G401.6 (cell line): ENCODE data around the gene TDRD12.
A peak's percentile ranks its signal among the peaks of the same experiment; 100 is the strongest.

Source experiments
- FAIRE-seq: peaks from 2 replicates; lab custom pipeline; 2012; peaks lifted over from hg19 to GRCh38; lab: Jason Lieb, UNC

Gene TDRD12, protein sequence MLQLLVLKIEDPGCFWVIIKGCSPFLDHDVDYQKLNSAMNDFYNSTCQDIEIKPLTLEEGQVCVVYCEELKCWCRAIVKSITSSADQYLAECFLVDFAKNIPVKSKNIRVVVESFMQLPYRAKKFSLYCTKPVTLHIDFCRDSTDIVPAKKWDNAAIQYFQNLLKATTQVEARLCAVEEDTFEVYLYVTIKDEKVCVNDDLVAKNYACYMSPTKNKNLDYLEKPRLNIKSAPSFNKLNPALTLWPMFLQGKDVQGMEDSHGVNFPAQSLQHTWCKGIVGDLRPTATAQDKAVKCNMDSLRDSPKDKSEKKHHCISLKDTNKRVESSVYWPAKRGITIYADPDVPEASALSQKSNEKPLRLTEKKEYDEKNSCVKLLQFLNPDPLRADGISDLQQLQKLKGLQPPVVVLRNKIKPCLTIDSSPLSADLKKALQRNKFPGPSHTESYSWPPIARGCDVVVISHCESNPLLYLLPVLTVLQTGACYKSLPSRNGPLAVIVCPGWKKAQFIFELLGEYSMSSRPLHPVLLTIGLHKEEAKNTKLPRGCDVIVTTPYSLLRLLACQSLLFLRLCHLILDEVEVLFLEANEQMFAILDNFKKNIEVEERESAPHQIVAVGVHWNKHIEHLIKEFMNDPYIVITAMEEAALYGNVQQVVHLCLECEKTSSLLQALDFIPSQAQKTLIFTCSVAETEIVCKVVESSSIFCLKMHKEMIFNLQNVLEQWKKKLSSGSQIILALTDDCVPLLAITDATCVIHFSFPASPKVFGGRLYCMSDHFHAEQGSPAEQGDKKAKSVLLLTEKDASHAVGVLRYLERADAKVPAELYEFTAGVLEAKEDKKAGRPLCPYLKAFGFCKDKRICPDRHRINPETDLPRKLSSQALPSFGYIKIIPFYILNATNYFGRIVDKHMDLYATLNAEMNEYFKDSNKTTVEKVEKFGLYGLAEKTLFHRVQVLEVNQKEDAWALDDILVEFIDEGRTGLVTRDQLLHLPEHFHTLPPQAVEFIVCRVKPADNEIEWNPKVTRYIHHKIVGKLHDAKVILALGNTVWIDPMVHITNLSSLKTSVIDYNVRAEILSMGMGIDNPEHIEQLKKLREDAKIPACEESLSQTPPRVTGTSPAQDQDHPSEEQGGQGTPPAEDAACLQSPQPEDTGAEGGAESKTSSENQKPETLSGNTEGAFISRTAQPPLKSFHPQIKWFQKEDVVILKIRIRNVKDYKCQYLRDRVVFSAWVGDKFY (N-terminal part only)

DNA sequence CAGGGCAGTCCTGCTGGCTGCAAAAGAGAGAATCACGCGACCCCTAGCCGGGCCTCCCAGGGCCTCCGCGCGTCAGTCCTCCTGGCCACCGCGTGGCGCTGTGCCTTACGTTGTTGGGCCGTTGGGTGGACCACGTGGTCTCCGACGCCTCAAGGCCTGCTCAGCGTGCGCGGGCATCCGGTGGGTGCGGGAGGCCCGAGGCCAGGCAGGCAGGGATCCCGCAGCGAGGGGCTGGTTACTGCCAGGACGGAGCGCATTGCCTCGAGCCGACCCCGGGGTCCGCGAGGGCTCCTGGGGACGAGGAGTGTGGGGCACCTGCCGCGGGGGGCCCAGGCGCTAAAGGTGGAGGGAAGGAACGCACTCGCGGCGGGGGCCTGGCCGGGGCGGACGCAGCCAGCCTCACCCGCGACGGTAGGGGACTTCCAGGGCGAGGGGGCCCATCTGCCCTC lies at the start of gene TDRD12:
Gene TDRD12, plus strand, starts transcription at position 157 of the 449 bp plus-strand sequence. CDS start 306 bp downstream, outside the sequence.
- FAIRE-seq = no peak

DNA sequence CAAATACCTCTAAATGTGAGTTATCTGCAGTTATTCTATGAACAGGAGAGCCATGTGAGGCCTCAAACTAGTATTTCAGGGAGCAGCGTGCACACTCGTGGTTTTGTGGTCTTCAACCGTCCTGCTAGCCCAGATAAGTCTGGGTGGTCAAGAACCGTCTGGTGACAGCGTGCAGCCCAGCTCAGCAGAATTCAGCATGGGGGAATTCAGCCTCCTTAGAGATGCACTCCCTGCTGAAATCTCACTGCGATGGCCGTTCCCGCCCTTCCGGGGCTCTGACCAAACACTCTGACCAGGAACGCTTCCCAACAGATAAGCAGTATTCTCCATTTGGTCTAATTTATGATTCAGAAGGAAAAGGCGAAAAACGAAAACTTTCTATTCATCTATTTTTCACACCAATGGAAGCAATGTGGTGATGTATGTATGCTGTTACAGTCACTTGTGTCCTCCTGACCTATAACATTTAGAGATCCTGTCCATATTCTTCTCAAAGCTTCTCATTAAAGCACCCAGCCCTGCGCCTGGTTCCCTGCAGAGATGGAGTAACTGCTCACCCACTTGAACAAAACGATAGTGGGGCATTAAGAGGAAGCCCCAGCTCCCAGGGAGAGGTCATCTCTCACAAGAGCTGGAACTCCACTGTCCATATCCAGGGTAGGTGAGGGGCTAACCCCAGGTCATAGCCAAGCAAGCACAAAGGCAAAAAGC lies 47.5 kb upstream of the TDRD12 start:
- FAIRE-seq = no peak

DNA sequence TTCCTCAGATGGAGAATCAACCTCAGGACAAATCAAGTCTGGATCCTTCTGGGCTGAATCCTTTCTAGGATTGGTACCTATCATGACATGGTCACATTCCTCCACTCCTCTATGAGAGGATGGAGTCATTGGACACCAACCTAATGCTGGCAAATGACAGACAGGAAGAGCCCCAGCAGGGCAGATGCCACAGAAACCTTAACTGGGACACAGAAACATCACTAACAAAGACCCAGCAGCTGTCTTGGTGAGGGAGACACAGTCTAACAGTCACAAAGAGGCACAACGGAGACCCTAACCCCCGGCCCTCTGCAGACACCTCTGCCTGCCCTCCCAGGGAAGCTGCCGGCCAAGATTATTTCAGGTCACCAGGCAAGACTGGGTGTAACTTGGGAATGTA lies 46.7 kb upstream of the TDRD12 start:
- no peak for FAIRE-seq

- FAIRE-seq = no peak
These were observed 46.0 kb upstream of the TDRD12 start for GRCh38 chr19:32673573-32673972.

DNA sequence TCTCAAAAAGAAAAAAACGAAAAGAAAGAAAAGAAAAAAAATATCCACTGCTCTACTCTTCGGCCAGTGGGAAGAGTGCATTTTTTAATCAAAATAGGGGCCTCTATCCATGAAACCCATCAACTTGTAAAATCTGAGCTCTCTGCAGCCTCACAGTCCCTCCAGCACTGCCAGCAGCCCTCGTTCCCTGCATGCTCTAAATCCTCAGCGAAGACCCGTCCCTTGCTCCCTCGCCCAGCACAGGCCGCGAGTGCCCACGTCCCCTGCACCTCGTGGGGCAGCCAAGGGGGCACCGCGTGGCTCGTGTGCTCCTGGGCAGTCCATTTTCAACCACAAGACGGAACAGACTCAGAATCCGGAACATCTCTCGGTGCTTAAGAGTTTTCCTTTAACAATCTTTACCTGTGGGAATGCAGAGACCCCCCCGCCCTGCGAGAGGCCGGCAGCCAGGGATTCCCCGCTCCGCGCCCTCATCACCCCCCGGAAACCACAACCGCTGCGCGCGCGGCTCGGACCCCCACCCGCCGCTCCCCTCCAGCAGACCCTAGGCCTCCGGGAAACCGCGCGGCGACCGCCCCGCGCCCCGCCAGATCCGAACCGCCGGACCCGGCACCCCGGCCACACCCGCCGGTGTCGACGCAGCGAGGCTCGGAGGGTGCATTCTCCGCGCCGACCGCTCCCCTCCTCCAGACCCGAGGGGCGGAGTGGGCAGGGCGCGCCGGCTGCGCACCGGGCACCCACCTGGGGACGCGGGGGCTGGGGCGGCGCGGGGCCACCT lies 45.2 kb upstream of the TDRD12 start:
- FAIRE-seq = no peak

DNA sequence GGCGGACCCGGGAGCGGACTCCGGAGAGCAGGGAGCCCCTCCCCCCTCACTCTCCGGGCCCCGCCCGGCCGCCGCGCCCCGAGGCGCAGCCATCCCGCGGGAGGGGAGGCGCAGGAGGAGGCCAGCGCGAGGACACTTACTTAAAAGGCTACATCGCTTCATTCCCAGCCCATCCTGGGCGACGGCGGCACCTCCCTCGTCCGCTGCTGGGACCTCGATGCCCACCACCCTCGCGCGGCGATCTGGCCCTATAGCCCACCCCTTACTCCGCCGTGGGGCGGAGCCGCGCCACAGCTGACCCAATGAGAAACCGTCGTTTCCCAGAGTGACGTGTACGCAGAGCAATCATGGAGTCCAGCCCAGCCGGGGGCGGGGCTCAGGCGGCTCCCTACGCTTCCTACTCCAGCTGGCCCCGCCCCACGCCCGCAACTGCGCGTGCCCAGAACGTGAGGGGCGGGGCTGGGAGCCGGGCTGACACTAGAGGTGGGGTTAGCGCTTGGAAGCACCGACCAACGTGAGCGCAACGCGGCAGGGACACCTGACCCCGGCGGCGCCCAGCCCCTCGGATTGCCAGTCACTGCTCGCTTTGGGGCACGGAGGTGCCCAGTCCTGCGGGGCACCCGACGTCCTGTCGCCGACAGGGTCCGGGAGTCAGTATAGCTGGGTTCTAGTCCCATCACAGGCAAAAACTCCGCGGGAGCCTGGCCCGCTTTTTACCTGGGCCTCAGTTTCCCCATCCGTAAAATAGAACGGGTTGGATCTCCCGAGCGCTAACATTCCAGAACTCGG lies 44.4 kb upstream of the TDRD12 start, which contains the start of gene ANKRD27:
Gene ANKRD27, minus strand, starts transcription at position 250 of the 789 bp plus-strand sequence. CDS start 16,165 bp downstream, outside the sequence.
- FAIRE-seq = peak; percentile 98

- FAIRE-seq = no peak
These were observed 43.8 kb upstream of the TDRD12 start, which contains the start of gene RGS9BP for GRCh38 chr19:32675720-32676185. Gene RGS9BP, plus strand, starts transcription at chr19:32675848. Its CDS starts 416 bp downstream, at chr19:32676264.

GRCh38 chr19:32676186-32676894 lies 43.2 kb upstream of the TDRD12 start:
- FAIRE-seq = no peak

DNA sequence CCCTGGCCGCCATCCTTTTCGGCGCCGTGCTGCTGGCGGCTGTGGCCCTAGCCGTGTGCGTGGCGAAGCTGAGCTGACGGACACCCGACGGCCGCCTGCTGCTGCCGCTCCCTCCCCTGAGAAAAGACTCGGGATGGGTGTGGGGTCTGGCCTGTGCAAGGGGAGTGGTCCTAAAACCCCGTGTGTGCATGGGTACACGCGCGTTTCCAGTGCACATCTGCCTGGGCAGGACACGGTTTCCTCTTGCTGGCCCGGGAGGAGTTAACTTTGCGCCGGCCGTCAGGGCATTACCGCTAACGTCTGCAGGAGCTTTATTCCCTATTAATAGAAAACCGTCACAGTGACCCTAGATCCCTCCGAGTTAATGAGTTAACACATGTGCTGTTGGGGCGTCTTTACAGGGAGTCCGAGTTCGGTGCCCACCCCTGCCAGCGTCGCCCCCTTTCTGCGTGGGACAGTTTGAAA lies 42.6 kb upstream of the TDRD12 start:
- FAIRE-seq = no peak

DNA sequence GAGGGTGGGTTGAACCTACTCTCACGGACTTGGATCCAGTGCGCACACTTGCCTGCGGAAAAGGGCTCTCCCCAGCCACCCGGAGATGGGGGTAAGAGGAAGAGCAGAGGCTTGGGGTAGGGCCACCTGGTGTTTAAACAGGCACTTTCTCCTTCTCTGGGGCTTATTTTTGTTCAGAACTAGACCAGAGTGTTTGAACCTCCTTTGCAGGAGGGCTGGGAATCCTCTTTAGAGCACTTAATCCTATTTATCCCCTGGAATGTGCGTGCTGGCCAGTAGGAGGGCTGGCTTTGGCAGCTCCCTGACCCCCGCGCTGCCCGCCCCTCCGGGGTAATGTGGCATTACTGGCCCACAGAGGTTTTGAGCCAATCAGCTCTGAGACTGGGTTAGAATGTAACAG lies 41.9 kb upstream of the TDRD12 start:
- FAIRE-seq = peak; percentile 97

- FAIRE-seq = no peak
These were observed 38.6 kb upstream of the TDRD12 start for GRCh38 chr19:32680986-32681385.

- no peak for FAIRE-seq
These were observed 37.2 kb upstream of the TDRD12 start for GRCh38 chr19:32682317-32682716.

DNA sequence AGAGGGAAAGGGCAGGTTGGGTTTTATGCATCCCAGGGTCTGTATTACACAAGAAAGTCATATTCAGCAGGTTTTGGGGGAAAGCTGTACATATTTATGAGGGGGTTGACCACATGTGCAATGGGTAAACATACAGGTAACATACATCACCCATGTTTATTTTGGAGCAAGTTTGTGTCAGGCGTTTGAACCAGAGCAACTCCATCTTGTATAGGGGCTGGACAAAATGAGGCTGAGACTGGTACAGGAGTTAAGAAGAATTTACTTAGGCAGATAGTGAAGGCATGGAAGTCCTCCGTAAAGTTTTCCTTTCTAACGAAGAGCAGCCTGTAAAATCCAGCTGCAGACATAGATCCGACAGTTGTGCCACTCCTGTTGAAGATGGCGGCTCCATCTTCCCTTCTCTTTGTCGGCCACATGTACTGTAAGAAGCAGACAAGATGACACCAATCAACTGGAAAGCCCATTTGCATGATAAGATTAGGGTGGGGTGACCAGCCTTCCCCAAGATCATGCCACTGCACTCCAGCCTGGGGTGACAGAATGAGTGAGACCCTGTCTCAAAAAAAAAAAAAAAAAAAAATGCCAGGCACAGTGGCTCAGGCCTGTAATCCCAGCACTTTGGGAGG lies 32.6 kb upstream of the TDRD12 start:
- no peak for FAIRE-seq

DNA sequence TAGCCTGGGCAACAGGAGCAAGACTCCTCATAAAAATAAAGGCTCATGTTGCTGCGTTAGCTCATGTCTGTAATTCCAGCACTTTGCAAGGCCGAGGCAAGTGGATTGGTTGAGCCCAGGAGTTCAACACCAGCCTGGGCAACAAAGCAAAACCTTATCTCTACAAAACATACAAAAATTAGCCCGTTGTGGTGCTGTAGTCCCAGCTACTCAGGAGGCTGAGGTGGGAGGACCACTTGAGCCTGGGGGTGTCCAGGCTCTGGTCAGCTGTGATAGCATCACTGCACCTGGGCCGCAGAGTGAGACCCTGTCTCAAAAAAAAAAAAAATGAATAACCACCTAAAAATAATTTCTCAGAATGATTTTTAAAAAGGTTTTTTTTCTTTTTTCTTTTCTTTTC lies 31.9 kb upstream of the TDRD12 start:
- FAIRE-seq = no peak

- FAIRE-seq = no peak
These were observed 31.3 kb upstream of the TDRD12 start for GRCh38 chr19:32688311-32688710.

- FAIRE-seq = no peak
These were observed 28.1 kb upstream of the TDRD12 start, which contains the start of gene NUDT19 for GRCh38 chr19:32691291-32691951. Gene NUDT19, plus strand, starts transcription at chr19:32691821. Its CDS starts 140 bp downstream, at chr19:32691961.

- FAIRE-seq = no peak
These were observed 27.4 kb upstream of the TDRD12 start for GRCh38 chr19:32691952-32692726.
